ENCODE data around the gene COL23A1. TPM values are rescaled to one million over a fixed set of nuclear protein-coding genes. Genes with fewer than 3 reads are reported as not detected.

Gene COL23A1
- total and polyA plus RNA-seq, 2 experiments from 2014 or later = 4.8 to 8.2 TPM

GRCh38 chr5:178240341-178240741 lies 349.9 kb downstream of the COL23A1 start:
- Histone ChIP-seq H3K9me2 (ENCODE audit: insufficient read depth) (0 out of 2 replicates have a peak, but pooled peaks cover 4% of the 10 kb centered on the region), H3K4me2 (no peak overlapping the region), H3F3A (replicated peaks; ENCODE audit: low read depth) (no peaks in the 10 kb centered on the region), H3K27me3 (ENCODE audit: insufficient read depth) (no peaks in the 10 kb centered on the region), H3K27ac (ENCODE audit: low read depth) (no peak overlapping the region), H4K20me1 (replicated peaks; ENCODE audit: insufficient read depth) (no peaks in the 10 kb centered on the region), H3K4me1 (ENCODE audit: insufficient read depth) (no peaks in the 10 kb centered on the region; the same call in 1 of the 2 replicates), H3K36me3 (ENCODE audit: insufficient read depth) (no peaks in the 10 kb centered on the region), H3K4me3 (no peak overlapping the region), H3K79me2 (replicated peaks; ENCODE audit: insufficient read depth) (no peaks in the 10 kb centered on the region), H2AFZ (no peak overlapping the region)
- ATAC-seq (no peak), DNase-seq (ENCODE audit: low spot score) (no peak)
- no peak overlapping the region for H3K4me3 Mint-ChIP-seq
- no peak overlapping the region for H3K27ac Mint-ChIP-seq
- H3K9me3 Mint-ChIP-seq = no peaks in the 10 kb centered on the region; the same call in 2 of the 3 replicates
- peaks cover 21% of the 10 kb centered on the region for H3K27me3 Mint-ChIP-seq (ENCODE audit: insufficient read depth, low read depth, poor library complexity)
- no peaks in the 10 kb centered on the region for H3K36me3 Mint-ChIP-seq (ENCODE audit: low read depth)
- TF ChIP-seq EZH2phosphoT487 (IDR thresholded peaks at IDR 0.05; ENCODE audit: unreplicated experiment) (no peak), CREB1 (CRISPR knock-in tag; IDR thresholded peaks at IDR 0.05; ENCODE audit: low read depth) (no peak), ZNF462 (CRISPR knock-in tag; IDR thresholded peaks at IDR 0.05) (no peak), EZH2 (IDR thresholded peaks at IDR 0.05; ENCODE audit: low read depth, unreplicated experiment) (no peak), STAT1 (IDR thresholded peaks at IDR 0.05; ENCODE audit: unreplicated experiment) (no peak), ETS1 (IDR thresholded peaks at IDR 0.05) (no peak), CTCF (conservative IDR thresholded peaks at IDR 0.05; ENCODE audit: low read depth in 2 of 2) (no peak), POLR2AphosphoS5 (IDR thresholded peaks at IDR 0.05; ENCODE audit: low read depth) (no peak), ZNF114 (CRISPR knock-in tag; IDR thresholded peaks at IDR 0.05) (no peak), REST (IDR thresholded peaks at IDR 0.05; ENCODE audit: unreplicated experiment) (no peak), NANOG (IDR thresholded peaks at IDR 0.05; ENCODE audit: borderline replicate concordance) (no peak), JUNB (IDR thresholded peaks at IDR 0.05; ENCODE audit: unreplicated experiment) (no peak), ZNF331 (CRISPR knock-in tag; IDR thresholded peaks at IDR 0.05; ENCODE audit: low read depth) (no peak)
- peaks cover 6% of the 10 kb centered on the region for H3K4me1 Mint-ChIP-seq

Measured in GM23338 (cell line).